Osteocyte (in vitro differentiated cells): ENCODE data around the gene C2CD2. TPM values are rescaled to one million over a fixed set of nuclear protein-coding genes. Genes with fewer than 3 reads are reported as not detected.

Experiments used
- DNase-seq: peaks from one replicate; pipeline ENCODE4 v3.0.0; 2021; ENCODE audit warnings: mixed read lengths; ENCODE audit not compliant: unreplicated experiment; ENCODE audit errors: extremely low spot score
- H3K27ac Mint-ChIP-seq: one replicate; pipeline ENCODE4 v1.8.0; 2021; ENCODE audit warnings: mild to moderate bottlenecking, mixed read lengths; ENCODE audit not compliant: unreplicated experiment
- H3K27me3 Mint-ChIP-seq: one replicate; pipeline ENCODE4 v1.8.0; 2021; ENCODE audit warnings: mixed read lengths; ENCODE audit not compliant: unreplicated experiment
- H3K36me3 Mint-ChIP-seq: one replicate; pipeline ENCODE4 v1.8.0; 2021; ENCODE audit warnings: mixed read lengths; ENCODE audit not compliant: unreplicated experiment
- H3K4me1 Mint-ChIP-seq: one replicate; pipeline ENCODE4 v1.8.0; 2021; ENCODE audit warnings: mixed read lengths; ENCODE audit not compliant: unreplicated experiment
- H3K4me3 Mint-ChIP-seq: one replicate; pipeline ENCODE4 v1.8.0; 2021; ENCODE audit warnings: mild to moderate bottlenecking, moderate library complexity, mixed read lengths; ENCODE audit not compliant: unreplicated experiment
- H3K9me3 Mint-ChIP-seq: one replicate; pipeline ENCODE4 v1.8.0; 2021; ENCODE audit warnings: mixed read lengths; ENCODE audit not compliant: unreplicated experiment
- total RNA-seq: library from RNA; stranded (reverse); gene quantifications from 2 replicates; pipeline ENCODE4 v1.2.1, GENCODE V29; 2021
- TF ChIP-seq, protein P1 (sequence below): fragments of 200-600 bp; sonication (generic); IDR thresholded peaks from 2 replicates; pipeline ENCODE4 v1.5.0; 2021; ENCODE audit warnings: antibody characterized with exemption, mild to moderate bottlenecking, moderate library complexity

The C2CD2 gene
- total RNA-seq, 1 donor from 2014 or later, result 19.4 TPM

DNA sequence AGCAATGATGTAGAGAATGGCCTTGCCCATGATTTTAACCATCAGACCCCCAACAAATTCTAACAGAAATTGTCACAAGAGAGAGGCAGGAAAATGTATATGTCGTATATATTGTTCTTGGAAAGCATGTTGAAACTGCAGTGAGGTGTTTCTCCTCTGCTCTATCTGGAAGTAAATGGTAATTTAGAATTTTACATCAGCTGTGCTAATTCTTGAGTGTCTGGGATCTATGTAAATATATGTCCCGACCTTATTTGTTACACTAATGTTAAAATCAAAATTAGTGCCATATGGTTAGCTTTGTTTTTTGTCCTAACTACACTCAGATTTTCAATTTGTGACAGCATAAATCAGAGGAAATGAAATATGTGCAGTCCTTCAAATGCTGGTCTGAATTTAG lies 35.9 kb upstream of the C2CD2 start:
- no peak overlapping the region for H3K4me3 Mint-ChIP-seq
- no peaks in the 10 kb centered on the region for H3K9me3 Mint-ChIP-seq
- DNase-seq, result no peak
- H3K27ac Mint-ChIP-seq, result no peak overlapping the region
- peaks cover 37% of the 10 kb centered on the region for H3K36me3 Mint-ChIP-seq
- TF ChIP-seq, protein P1, sequence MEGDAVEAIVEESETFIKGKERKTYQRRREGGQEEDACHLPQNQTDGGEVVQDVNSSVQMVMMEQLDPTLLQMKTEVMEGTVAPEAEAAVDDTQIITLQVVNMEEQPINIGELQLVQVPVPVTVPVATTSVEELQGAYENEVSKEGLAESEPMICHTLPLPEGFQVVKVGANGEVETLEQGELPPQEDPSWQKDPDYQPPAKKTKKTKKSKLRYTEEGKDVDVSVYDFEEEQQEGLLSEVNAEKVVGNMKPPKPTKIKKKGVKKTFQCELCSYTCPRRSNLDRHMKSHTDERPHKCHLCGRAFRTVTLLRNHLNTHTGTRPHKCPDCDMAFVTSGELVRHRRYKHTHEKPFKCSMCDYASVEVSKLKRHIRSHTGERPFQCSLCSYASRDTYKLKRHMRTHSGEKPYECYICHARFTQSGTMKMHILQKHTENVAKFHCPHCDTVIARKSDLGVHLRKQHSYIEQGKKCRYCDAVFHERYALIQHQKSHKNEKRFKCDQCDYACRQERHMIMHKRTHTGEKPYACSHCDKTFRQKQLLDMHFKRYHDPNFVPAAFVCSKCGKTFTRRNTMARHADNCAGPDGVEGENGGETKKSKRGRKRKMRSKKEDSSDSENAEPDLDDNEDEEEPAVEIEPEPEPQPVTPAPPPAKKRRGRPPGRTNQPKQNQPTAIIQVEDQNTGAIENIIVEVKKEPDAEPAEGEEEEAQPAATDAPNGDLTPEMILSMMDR, result no peak
- H3K4me1 Mint-ChIP-seq, result peaks cover 2% of the 10 kb centered on the region
- H3K27me3 Mint-ChIP-seq, result no peaks in the 10 kb centered on the region

DNA sequence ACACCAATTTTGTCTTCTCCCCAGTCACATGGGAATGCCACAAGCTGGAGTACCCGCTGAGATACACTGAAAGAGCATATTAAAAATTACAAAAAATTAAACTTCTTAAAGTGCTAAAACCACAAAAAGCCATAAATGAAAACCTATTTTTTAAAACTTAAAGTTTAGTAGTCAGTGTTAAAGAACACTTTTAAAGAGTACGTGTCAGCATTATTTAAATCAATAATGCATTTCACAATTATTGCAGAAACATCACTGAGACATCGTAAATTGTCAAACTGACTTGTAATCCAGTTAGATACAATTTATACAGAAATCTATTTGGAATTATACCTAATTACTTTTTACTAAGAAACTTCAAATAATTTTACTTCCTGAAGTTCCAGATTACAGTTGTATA lies 33.5 kb upstream of the C2CD2 start:
- Mint-ChIP-seq H3K4me1 (no peaks in the 10 kb centered on the region), H3K4me3 (no peak overlapping the region), H3K27ac (no peak overlapping the region), H3K27me3 (peaks cover 4% of the 10 kb centered on the region), H3K36me3 (peaks cover 18% of the 10 kb centered on the region), H3K9me3 (peaks cover 6% of the 10 kb centered on the region)
- TF ChIP-seq, protein P1, result no peak
- no peak for DNase-seq

DNA sequence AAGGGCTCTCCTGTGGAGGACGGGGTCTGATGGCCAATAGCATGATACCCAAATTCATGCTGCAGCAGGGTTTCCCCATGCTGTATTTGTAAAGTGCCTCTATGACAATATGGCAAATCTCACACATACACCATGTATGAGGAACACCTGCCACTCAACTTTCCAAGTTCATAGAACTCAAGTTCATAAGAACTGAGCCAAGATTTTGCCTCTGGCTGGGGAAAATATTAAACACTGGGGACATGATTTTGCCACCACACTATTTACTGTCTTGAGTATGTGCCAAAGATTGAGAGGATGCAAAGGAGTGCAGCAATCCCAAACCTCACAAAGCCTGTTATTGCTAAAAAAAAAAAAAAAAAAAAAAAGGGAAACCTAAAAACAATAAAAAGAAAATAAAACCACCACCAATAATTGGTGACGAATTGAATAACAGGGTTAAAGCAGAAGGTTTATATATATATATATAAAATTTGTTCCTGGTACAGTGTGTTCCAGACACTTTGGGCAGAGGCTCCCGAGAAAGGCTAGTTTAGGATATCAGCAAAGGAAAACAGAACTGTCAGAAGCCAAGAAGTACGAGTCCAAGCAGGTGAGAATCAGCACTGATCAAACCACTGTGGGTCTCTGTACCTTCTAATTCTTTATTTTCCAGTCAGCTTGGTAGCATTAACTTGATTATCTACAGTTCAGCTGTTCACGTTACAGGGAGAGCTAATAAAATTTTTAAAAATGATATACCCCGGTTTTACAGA lies 32.0 kb upstream of the C2CD2 start:
- no peak overlapping the region for H3K27ac Mint-ChIP-seq
- peaks cover 6% of the 10 kb centered on the region for H3K9me3 Mint-ChIP-seq
- H3K27me3 Mint-ChIP-seq, result peaks cover 4% of the 10 kb centered on the region
- H3K36me3 Mint-ChIP-seq, result peaks cover 9% of the 10 kb centered on the region
- TF ChIP-seq, protein P1, result no peak
- no peaks in the 10 kb centered on the region for H3K4me1 Mint-ChIP-seq
- H3K4me3 Mint-ChIP-seq, result no peak overlapping the region
- DNase-seq, result no peak

DNA sequence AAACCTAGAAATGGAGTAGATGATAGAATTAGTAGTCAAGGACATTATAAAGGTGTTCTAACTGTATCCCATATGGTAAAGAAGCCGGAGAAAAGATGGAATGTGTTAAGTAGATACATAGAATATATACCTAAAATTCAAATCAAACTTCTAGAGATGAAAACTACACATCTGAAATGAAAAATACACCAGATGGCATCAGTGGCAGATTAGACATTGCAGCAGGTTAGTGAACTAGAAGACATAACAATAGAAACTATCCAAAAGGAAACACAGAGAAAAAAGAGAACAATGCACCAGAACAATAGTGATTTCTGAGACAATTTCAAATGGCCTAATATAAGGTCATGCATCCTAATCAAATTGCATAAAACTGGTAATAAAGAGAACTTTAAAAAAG lies 29.4 kb upstream of the C2CD2 start:
- TF ChIP-seq, protein P1, result no peak
- H3K27ac Mint-ChIP-seq, result no peak overlapping the region

DNA sequence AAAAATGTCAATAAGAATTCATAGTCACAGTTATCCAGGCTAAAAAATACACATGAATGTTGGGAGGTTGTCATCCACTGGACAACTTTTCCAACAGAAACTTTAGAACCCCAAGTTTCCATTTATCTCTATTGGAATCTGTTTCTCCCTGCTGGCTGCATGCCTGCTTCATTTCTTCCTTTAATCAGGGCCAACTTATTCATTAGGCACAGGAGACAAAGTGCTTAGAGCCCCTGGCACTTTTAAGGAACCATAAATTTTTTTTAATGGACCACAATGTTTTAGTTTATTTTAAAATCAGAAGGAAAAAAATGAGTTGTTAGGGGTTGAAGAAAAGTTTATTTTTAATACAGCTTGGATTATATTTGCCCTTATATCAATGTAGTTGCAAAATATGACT lies 26.7 kb upstream of the C2CD2 start:
- TF ChIP-seq, protein P1, result no peak
- DNase-seq, result no peak
- Mint-ChIP-seq H3K4me3 (no peak overlapping the region), H3K27ac (no peak overlapping the region), H3K9me3 (peaks cover 14% of the 10 kb centered on the region), H3K36me3 (no peaks in the 10 kb centered on the region), H3K27me3 (peaks cover 4% of the 10 kb centered on the region), H3K4me1 (no peaks in the 10 kb centered on the region)

More for the DNA sequence above, 29.4 kb upstream of the C2CD2 start:
- H3K9me3 Mint-ChIP-seq, result peaks cover 14% of the 10 kb centered on the region
- peaks cover 1% of the 10 kb centered on the region for H3K36me3 Mint-ChIP-seq
- H3K4me1 Mint-ChIP-seq, result no peaks in the 10 kb centered on the region
- H3K27me3 Mint-ChIP-seq, result peaks cover 4% of the 10 kb centered on the region
- no peak overlapping the region for H3K4me3 Mint-ChIP-seq
- DNase-seq, result no peak
